VCaP (cell line): ENCODE measurements around the gene OR5B17.

Source experiments
- H3K27ac ChIP-seq: fragments of 450-650 bp; 2 replicates; pipeline ENCODE4 v1.5.1; 2017
- TF ChIP-seq, protein P1 (sequence below): fragments of 450-650 bp; conservative IDR thresholded peaks from 2 replicates; pipeline ENCODE4 v1.5.1; 2017; ENCODE audit warnings: mild to moderate bottlenecking, moderate library complexity

The OR5B17 gene

DNA sequence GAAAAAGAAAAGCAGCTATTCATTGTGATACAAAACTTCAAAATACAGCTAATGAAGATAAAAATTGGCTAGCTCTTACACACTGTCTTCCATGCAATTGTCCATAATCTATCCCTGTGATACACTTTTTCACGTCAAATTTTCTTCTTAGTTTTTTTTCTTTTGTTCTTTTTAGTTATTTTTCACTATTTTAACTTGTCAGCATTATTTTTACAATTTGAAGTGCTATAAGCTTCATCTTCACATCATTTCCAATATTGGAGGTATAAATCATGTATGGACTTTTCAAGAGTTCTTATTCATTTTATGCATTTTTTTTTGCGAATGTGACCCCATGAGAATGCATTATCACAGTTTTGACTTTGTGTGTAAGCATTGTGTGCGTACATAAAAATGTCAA, 4.1 kb downstream of the OR5B17 start:
- H3K27ac ChIP-seq = no peak overlapping the region

DNA sequence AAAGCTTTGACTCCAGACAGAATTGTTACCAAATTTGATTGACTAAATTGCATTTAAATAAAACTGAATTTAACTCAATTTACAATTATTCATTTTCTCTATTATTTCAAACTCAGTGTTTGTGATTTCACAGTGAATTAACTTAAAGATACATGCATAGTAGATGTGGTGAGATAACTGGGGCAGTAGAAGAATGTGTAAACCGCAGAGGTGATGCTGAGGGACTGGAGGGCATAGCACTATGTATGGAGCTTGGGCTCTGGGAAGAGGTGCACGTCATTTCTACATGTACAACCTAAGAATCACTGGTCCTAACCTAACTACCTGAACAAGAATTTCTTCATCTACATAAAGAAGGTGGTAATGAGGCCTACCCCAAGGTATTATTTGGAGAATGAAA, 13.7 kb downstream of the OR5B17 start:
- TF ChIP-seq, protein P1, sequence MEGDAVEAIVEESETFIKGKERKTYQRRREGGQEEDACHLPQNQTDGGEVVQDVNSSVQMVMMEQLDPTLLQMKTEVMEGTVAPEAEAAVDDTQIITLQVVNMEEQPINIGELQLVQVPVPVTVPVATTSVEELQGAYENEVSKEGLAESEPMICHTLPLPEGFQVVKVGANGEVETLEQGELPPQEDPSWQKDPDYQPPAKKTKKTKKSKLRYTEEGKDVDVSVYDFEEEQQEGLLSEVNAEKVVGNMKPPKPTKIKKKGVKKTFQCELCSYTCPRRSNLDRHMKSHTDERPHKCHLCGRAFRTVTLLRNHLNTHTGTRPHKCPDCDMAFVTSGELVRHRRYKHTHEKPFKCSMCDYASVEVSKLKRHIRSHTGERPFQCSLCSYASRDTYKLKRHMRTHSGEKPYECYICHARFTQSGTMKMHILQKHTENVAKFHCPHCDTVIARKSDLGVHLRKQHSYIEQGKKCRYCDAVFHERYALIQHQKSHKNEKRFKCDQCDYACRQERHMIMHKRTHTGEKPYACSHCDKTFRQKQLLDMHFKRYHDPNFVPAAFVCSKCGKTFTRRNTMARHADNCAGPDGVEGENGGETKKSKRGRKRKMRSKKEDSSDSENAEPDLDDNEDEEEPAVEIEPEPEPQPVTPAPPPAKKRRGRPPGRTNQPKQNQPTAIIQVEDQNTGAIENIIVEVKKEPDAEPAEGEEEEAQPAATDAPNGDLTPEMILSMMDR = no peak
- H3K27ac ChIP-seq = no peak overlapping the region

More for the DNA sequence above, 4.1 kb downstream of the OR5B17 start:
- TF ChIP-seq, protein P1 = no peak

DNA sequence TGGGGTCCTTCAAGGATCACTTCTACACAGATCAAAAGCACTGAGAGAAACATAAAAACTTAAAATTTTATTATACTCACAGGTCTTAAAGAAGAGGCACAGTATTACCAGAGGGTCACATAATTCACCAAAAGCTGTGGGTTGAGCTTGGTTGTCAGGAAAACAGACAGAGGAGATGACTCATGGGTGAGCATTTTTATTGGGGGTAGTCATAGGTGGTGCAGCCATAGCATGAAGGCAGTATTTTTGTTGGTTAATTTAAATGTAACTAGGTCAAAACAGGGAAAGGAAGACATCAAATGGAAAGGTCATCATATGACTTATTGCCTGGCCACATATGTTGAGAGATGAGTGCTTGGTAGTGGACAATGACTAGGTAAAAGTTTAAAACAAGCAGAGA, 24.2 kb downstream of the OR5B17 start:
- TF ChIP-seq, protein P1 = no peak

DNA sequence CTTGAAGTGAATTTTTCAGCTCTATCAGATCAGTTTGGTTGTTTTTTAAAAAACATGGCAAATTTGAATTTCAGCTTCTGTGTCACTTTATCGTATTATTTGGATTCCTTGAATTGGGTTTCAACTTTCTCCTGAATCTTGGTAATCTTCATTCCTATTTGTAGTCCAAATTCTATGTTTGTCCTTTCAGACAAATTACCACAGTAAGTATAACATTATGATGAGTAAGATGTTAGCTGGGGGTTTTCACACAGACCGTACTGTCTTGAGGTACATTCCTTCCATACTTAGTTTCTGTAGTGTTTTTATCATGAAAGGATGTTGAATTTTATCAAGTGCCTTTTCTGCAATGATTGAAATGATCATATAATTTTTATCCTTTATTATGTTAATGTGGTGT, 28.0 kb downstream of the OR5B17 start:
- TF ChIP-seq, protein P1 = no peak
- H3K27ac ChIP-seq = no peak overlapping the region

More for the DNA sequence above, 24.2 kb downstream of the OR5B17 start:
- no peak overlapping the region for H3K27ac ChIP-seq

DNA sequence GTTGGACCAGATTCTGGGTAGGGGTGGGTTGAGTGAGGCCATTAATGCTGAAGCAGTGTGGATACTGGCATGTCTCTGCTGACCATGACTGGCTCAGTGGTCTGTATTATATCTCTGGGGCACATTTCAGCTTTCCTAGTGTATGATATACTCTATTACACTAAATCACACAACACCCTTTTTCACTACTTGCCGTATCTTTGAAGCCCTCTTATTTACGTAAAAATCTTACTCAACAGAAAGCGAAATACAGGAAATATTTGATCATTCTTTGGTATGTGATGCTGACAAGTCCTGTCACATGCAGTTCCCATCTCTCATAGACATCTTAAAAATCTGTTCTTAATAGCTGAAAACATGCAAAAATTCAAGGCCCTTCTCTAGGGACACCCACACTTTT, 40.3 kb downstream of the OR5B17 start:
- no peak overlapping the region for H3K27ac ChIP-seq
- TF ChIP-seq, protein P1 = no peak

DNA sequence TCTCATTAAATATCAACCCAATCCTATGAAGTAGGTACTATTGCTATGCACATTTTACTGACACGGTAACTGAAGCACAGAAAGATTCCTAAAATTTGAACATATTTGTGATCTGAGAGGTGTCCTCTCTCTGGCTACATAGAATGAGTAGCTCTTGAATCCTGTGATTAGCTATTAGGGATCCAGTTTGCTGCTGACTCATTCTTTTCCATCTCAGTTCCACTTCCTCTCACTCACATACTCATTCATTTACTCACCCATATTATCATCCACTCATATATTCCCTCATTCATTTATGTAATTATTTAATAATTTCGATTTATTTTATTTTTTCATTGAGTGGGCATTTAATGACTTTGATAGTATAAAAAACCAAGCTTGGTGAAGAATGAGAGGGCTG, 42.7 kb downstream of the OR5B17 start:
- TF ChIP-seq, protein P1 = no peak
- H3K27ac ChIP-seq = no peak overlapping the region
